Esophagus muscularis mucosa (tissue), 3 donors: Measurements from ENCODE around the gene CYTL1.

Experiments used
- CTCF ChIP-seq, 3 experiments: fragments of 200-600 bp in 2 of 3; fragments of 450-650 bp in 1 of 3; sonication (generic) in 2 of 3; IDR thresholded peaks; one replicate each; pipeline ENCODE4 v1.5.1; 2017 to 2019; ENCODE audit warnings: antibody characterized with exemption in 3 of 3, mild to moderate bottlenecking in 2 of 3, moderate library complexity in 1 of 3
- POLR2A ChIP-seq: fragments of 450-650 bp; IDR thresholded peaks from one replicate; pipeline ENCODE4 v1.6.1; 2017; ENCODE audit warnings: antibody characterized with exemption, moderate library complexity, mild to moderate bottlenecking, low read depth

GRCh38 chr4:5034206-5034605 lies 14.9 kb upstream of the CYTL1 start:
- TF ChIP-seq POLR2A (no peak), CTCF (IDR thresholded peaks at IDR 0.05) (no peak)
